HG03460 (cell line): ENCODE data around the gene ZNF592.

ENCODE experiments used
- ATAC-seq: cut with Tn5 transposase; IDR thresholded peaks from one replicate; pipeline ENCODE4 v1.9.1; 2021; ENCODE audit not compliant: unreplicated experiment

ZNF592 gene

GRCh38 chr15:84775867-84776449, 27.6 kb downstream of the ZNF592 start:
- ATAC-seq: no peak

DNA sequence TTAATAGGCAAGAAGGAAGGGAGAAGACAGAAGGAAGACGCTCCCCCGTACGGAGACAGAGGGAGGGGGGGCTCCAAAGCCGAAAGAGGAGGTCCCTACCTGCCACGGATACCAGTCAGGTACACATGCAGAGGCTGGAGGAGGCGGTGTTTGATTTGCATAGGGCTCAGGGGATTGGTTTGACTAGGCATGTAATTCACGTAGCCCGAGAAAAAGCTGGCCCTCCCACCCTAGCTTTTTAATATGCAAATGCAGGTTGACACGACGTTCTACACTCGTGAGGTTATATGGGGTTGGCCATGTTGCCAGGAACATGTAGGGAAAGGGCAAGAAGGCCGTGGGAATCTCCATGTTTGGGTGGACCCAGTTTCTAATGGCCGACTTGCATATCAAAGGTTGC, 29.8 kb downstream of the ZNF592 start:
- ATAC-seq: no peak

- no peak for ATAC-seq
These were observed 32.1 kb downstream of the ZNF592 start for GRCh38 chr15:84780492-84780891.

GRCh38 chr15:84781495-84781894, 33.1 kb downstream of the ZNF592 start:
- no peak for ATAC-seq

DNA sequence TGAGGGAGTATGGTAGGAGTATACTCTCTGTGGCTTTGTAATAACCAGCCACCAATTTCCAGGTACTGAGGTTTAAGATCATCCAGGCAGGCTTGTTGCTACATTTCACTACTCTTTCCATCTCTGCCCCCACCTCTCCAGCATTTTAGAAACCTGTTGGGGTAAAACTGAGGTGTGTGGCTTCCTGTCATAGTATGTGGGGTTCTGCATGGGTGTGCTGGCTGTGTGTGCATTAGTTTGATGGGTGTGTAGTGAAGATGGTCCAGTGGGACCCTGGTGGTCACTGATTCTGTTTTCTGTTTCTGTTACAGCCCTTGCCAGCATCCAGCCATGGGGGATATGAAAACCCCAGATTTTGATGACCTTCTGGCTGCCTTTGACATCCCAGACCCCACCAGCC, 34.0 kb downstream of the ZNF592 start:
- no peak for ATAC-seq

GRCh38 chr15:84783493-84784251, 35.3 kb downstream of the ZNF592 start:
- no peak for ATAC-seq

GRCh38 chr15:84784262-84784661, 35.9 kb downstream of the ZNF592 start:
- ATAC-seq: no peak

DNA sequence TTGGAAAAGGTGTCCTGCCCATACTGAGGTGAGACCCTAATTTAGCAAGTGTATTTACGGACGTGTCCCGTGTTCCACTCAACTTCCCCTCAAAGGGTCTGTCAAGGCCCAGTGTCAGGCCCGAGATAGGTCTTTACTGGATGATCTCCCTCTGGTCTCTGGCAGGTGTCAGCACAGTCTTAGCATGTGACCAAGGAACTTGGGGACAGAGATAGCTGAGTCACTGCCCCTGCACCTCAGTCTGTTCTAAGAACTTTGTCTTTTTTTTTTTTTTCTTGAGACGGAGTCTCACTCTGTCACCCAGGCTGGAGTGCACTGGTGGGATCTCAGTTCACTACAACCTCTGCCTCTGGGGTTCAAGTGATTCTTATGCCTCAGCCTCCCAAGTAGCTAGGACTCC, 36.7 kb downstream of the ZNF592 start:
- ATAC-seq: no peak

GRCh38 chr15:84788500-84788899, 40.1 kb downstream of the ZNF592 start:
- ATAC-seq: no peak

DNA sequence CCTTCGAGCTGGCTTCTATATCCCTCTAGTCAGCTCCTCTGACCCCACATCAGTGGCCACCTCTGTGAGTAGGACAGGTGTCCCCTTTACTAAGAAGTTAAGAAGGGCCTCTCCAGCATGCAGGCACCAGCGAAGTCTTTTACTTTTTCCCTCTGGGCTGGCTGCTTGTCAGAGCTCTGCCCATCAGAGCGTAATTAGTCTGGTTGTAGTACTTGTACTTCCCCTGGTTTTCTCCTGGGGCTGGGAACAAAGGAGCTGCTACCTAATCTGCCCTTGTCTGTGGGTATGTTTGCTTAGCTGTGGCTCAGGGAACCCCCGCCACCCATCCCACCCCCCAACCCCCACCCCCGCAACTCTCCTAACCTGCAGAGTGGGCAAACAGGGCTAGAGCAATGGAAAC, 41.4 kb downstream of the ZNF592 start:
- no peak for ATAC-seq

- no peak for ATAC-seq
These were observed 42.3 kb downstream of the ZNF592 start for GRCh38 chr15:84790676-84791075.

GRCh38 chr15:84791763-84792162, 43.4 kb downstream of the ZNF592 start:
- ATAC-seq: no peak

- no peak for ATAC-seq
These were observed 45.2 kb downstream of the ZNF592 start for GRCh38 chr15:84793431-84794161.

- ATAC-seq: no peak
These were observed 45.8 kb downstream of the ZNF592 start for GRCh38 chr15:84794162-84794547.

- ATAC-seq: no peak
These were observed 46.8 kb downstream of the ZNF592 start for GRCh38 chr15:84795186-84795585.

GRCh38 chr15:84797212-84797611, 48.8 kb downstream of the ZNF592 start:
- ATAC-seq: no peak

DNA sequence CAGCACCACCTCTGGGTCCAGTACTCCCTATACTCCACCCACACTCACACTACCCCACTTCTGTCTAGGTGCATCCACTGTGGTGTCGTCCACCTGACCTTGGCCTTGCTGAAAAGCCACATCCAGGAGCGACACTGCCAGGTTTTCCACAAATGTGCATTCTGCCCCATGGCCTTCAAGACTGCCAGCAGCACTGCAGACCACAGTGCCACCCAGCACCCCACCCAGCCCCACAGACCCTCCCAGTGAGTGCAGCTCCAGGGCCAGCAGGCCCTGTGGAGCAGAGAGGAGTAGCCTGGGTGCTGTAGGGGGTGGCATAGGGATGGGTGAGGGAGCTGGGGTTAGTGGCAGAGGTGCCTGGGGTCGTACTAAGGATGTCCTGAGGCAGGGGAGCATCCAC, 49.4 kb downstream of the ZNF592 start:
- ATAC-seq: no peak

DNA sequence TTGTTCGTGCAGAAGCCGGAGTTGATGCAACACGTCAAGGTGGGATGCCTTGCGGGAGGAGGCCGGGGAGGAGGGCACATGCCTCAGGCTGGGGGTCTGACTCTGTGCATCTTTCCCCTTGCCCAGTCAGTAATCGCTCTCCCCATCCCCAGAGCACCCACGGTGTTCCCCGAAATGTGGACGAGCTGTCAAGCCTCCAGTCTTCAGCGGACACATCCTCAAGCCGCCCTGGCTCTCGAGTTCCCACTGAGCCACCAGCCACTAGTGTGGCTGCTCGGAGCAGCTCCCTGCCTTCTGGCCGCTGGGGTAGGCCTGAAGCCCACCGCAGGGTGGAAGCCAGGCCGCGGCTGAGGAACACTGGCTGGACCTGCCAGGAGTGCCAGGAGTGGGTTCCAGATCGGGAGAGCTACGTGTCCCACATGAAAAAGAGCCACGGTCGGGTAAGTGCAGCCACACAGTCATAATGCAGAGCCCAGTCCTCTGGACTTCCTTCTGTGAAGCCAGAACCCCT, 50.1 kb downstream of the ZNF592 start:
- ATAC-seq: no peak

DNA sequence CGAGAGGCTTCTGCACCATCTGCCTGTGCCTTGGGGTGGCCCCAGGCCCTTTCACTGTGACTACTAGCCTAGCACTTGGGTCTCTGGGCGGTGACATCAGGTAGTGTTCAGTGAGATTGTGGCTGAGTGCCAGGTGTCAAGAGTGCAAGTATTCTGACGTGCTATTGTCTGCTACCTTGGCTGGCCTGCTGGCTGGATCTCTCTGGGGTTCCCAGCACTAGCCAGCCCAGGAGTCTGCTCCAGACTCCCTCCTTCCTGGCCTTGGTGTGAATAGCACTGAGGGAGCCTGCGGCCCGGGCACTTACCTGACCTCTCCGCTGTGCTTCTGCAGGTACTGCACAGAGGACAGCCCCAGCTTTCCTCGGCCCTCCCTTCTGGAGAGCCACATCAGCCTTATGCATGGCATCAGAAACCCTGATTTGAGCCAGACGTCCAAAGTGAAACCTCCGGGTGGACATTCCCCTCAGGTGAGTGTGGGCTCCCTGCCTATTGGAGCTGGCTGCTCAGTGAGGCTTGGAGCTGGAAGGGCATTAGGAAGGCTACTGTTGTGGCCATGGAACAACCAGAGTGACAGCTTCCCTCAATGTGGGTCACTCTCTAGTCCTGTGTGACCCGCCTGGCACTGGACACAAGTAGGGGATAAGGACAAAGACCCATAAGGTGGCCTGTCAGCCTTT, 51.3 kb downstream of the ZNF592 start:
- no peak for ATAC-seq

DNA sequence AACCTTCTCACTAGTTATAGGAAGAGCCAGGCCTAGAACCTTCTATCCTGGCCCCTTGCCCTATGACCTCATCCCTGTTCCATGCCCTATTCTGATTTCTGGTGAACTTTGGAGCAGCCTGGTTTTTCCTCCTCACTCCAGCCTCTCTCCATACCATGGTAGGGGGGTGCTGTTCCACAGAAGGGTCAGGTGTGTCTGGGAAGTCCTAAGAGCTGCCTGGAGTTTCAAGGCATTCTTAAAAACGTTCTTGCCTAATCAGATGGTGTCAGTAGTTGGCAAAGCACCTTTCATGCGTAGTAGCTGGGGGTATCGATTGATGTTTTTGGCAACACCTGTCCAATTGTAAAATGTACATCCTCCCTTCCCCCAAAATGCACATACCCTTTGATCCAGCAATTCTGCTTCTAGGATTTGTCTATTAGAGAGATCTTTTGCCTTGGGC, 52.0 kb downstream of the ZNF592 start:
- ATAC-seq: no peak
